Mesendoderm (in vitro differentiated cells): ENCODE results near the gene CSNK2A1.

Experiments
- DNase-seq: peaks from one replicate; pipeline ENCODE4 v3.0.0; 2013
- H2AK5ac ChIP-seq: 2 replicates; pipeline ENCODE4 v1.6.1; 2013; ENCODE audit warnings: low read length, inconsistent platforms
- H2BK120ac ChIP-seq: 2 replicates; pipeline ENCODE4 v1.6.1; 2013; ENCODE audit warnings: low read depth, mild to moderate bottlenecking, low read length, moderate library complexity, mixed read lengths
- H2BK15ac ChIP-seq: replicated peaks from 2 replicates; pipeline ENCODE4 v1.6.1; 2013; ENCODE audit warnings: low read depth, mild to moderate bottlenecking, moderate library complexity
- H2BK5ac ChIP-seq: 2 replicates; pipeline ENCODE4 v1.6.1; 2013; ENCODE audit warnings: low read length, inconsistent platforms
- H3K18ac ChIP-seq: 2 replicates; pipeline ENCODE4 v1.6.1; 2013; ENCODE audit warnings: mild to moderate bottlenecking, low read length, mixed read lengths
- H3K23ac ChIP-seq: one replicate; pipeline ENCODE4 v1.6.1; 2013; ENCODE audit warnings: low read length
- H3K27ac ChIP-seq: 2 replicates; pipeline ENCODE4 v1.5.1; 2013; ENCODE audit warnings: low read depth, mild to moderate bottlenecking, inconsistent platforms, low read length, moderate library complexity
- H3K27me3 ChIP-seq: 2 replicates; pipeline ENCODE4 v1.6.1; 2013; ENCODE audit warnings: low read length, control low read depth, mild to moderate bottlenecking, inconsistent platforms; ENCODE audit not compliant: insufficient read depth, poor library complexity
- H3K36me3 ChIP-seq: 2 replicates; pipeline ENCODE4 v1.6.1; 2013; ENCODE audit warnings: low read length, inconsistent platforms; ENCODE audit not compliant: control insufficient read depth, insufficient read depth
- H3K4ac ChIP-seq: one replicate; pipeline ENCODE4 v1.6.1; 2013; ENCODE audit warnings: low read depth, mild to moderate bottlenecking, low read length, moderate library complexity
- H3K4me1 ChIP-seq: 2 replicates; pipeline ENCODE4 v1.6.1; 2013; ENCODE audit warnings: low read depth, low read length, inconsistent platforms; ENCODE audit not compliant: control insufficient read depth
- H3K4me2 ChIP-seq: 2 replicates; pipeline ENCODE4 v1.6.1; 2013; ENCODE audit warnings: low read length
- H3K4me3 ChIP-seq: 2 replicates; pipeline ENCODE4 v1.5.1; 2013; ENCODE audit warnings: mild to moderate bottlenecking, low read length
- H3K56ac ChIP-seq: one replicate; pipeline ENCODE4 v1.6.1; 2013; ENCODE audit warnings: low read length
- H3K79me1 ChIP-seq: 2 replicates; pipeline ENCODE4 v1.6.1; 2013; ENCODE audit warnings: low read length, inconsistent platforms
- H3K79me2 ChIP-seq: 2 replicates; pipeline ENCODE4 v1.6.1; 2013; ENCODE audit warnings: mild to moderate bottlenecking, low read length; ENCODE audit not compliant: control insufficient read depth, insufficient read depth
- H3K9ac ChIP-seq: 2 replicates; pipeline ENCODE4 v1.6.1; 2013; ENCODE audit warnings: low read length, inconsistent platforms
- H4K5ac ChIP-seq: one replicate; pipeline ENCODE4 v1.6.1; 2013; ENCODE audit warnings: low read length
- H4K8ac ChIP-seq: one replicate; pipeline ENCODE4 v1.6.1; 2013; ENCODE audit warnings: low read depth, mild to moderate bottlenecking, control low read depth, low read length, moderate library complexity
- WGBS: extraction: QIAGEN DNeasy Blood & Tissue Kit; methylation state at CpG from one replicate; pipeline ENCODE4 v1.1.7; 2013; ENCODE audit warnings: low lambda C conversion rate, missing lambda C conversion rate; ENCODE audit not compliant: insufficient coverage; ENCODE audit errors: extremely low coverage; 5-methylcytosine and 5-hydroxymethylcytosine counted together

Gene CSNK2A1

DNA sequence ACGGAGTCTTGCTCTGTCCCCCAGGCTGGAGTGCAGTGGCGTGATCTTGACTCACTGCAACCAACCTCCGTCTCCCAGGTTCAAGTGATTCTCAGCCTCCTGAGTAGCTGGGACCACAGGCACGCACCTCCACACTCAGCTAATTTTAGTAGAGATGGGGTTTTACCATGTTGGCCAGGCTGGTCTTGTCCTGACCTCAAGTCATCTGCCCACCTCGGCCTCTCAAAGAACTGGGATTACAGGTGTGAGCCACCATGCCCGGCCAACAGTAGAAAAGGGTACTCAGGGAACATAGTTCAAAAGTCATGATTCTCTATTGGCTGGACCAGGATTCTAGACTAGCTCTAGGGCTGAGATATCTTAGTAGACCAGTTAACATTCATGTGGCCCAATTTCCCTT, 5.6 kb downstream of the CSNK2A1 start:
- Histone ChIP-seq H3K36me3 (no peaks in the 10 kb centered on the region), H3K4ac (no peak overlapping the region), H3K4me3 (no peak overlapping the region), H3K79me1 (no peaks in the 10 kb centered on the region), H3K4me2 (no peak overlapping the region), H2BK15ac (no peak overlapping the region), H3K56ac (no peak overlapping the region), H3K27me3 (no peaks in the 10 kb centered on the region), H3K18ac (no peak overlapping the region), H3K4me1 (peaks cover 4% of the 10 kb centered on the region), H3K9ac (no peak overlapping the region), H4K5ac (no peak overlapping the region), H2BK5ac (no peak overlapping the region), H2BK120ac (no peak overlapping the region), H2AK5ac (no peak overlapping the region), H3K23ac (no peak overlapping the region), H4K8ac (no peak overlapping the region), H3K27ac (no peak overlapping the region), H3K79me2 (peaks cover 97% of the 10 kb centered on the region)
- DNase-seq, result no peak
- no CpG with 5 or more reads among the region's 6 CpGs for WGBS

GRCh38 chr20:536426-537010, 7.1 kb downstream of the CSNK2A1 start:
- no peak overlapping the region for H3K4me2 ChIP-seq
- H3K4me1 ChIP-seq, result peaks cover 2% of the 10 kb centered on the region
- H4K5ac ChIP-seq, result no peak overlapping the region
- H3K23ac ChIP-seq, result no peak overlapping the region
- no peak overlapping the region for H2BK120ac ChIP-seq
- H3K4ac ChIP-seq, result no peak overlapping the region
- H3K9ac ChIP-seq, result no peak overlapping the region
- H3K27me3 ChIP-seq, result no peaks in the 10 kb centered on the region
- no peak overlapping the region for H3K56ac ChIP-seq
- H3K18ac ChIP-seq, result no peak overlapping the region
- H3K27ac ChIP-seq, result no peak overlapping the region
- no peak overlapping the region for H2BK5ac ChIP-seq
- H3K36me3 ChIP-seq, result no peaks in the 10 kb centered on the region
- DNase-seq, result no peak
- 100% methylated on average over 1 of the region's 7 CpGs for WGBS
- no peaks in the 10 kb centered on the region for H3K79me1 ChIP-seq
- no peak overlapping the region for H3K4me3 ChIP-seq
- no peak overlapping the region for H2BK15ac ChIP-seq
- H4K8ac ChIP-seq, result no peak overlapping the region
- H3K79me2 ChIP-seq, result peaks cover 96% of the 10 kb centered on the region
- H2AK5ac ChIP-seq, result no peak overlapping the region

DNA sequence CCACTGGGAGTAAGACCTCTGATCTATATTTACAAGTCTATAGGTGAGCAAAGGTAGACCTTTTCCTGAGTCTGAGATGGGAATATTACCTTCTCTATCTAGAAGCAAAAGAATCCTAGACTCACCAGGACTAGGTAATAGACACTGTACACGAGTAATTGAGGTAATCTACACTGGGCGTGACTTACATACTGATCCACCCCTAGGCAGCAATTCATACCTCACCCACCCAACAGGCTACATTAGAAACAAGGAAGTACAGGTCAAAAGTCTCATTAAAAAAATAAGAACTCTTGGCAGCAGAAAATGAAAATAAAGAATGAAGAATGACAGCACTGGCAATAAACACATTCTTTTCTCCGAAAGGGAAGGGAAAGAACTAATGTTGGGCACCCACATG, 7.6 kb downstream of the CSNK2A1 start:
- no peak overlapping the region for H2AK5ac ChIP-seq
- no peaks in the 10 kb centered on the region for H3K36me3 ChIP-seq
- no peak overlapping the region for H2BK15ac ChIP-seq
- peaks cover 2% of the 10 kb centered on the region for H3K4me1 ChIP-seq
- no peak overlapping the region for H2BK120ac ChIP-seq
- H3K4me2 ChIP-seq, result no peak overlapping the region
- H3K9ac ChIP-seq, result no peak overlapping the region
- no peak overlapping the region for H4K5ac ChIP-seq
- no peak overlapping the region for H4K8ac ChIP-seq
- peaks cover 95% of the 10 kb centered on the region for H3K79me2 ChIP-seq
- no peak overlapping the region for H3K4me3 ChIP-seq
- no peak overlapping the region for H3K23ac ChIP-seq
- no peak overlapping the region for H3K4ac ChIP-seq
- H3K27ac ChIP-seq, result no peak overlapping the region
- H3K79me1 ChIP-seq, result no peaks in the 10 kb centered on the region
- no peak overlapping the region for H2BK5ac ChIP-seq
- no peaks in the 10 kb centered on the region for H3K27me3 ChIP-seq
- DNase-seq, result no peak
- no peak overlapping the region for H3K56ac ChIP-seq
- WGBS, result no CpG with 5 or more reads among the region's 3 CpGs
- no peak overlapping the region for H3K18ac ChIP-seq

DNA sequence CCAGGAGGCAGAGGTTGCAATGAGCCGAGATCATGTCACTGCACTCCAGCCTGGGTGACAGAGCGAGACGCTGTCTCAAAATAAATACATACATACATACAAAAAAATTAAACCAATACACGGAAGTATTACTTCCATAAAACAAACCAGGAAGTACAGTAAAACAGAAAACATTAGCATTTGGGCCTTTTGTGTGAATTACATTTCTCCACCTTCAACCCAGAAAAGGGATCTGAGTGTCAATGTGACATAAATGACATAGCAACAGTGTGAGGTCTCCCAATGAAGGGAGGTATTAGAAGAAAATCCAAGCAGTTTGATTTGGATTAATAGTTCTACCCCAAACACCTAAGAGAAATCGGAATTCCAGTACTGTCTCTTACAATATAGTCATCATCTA, 10.1 kb downstream of the CSNK2A1 start:
- DNase-seq, result no peak
- no peak overlapping the region for H3K9ac ChIP-seq
- peaks cover 95% of the 10 kb centered on the region for H3K79me2 ChIP-seq
- H3K4me2 ChIP-seq, result no peak overlapping the region
- no peaks in the 10 kb centered on the region for H3K27me3 ChIP-seq
- no peak overlapping the region for H3K4me3 ChIP-seq
- no peak overlapping the region for H3K23ac ChIP-seq
- no peak overlapping the region for H2BK120ac ChIP-seq
- no peak overlapping the region for H4K5ac ChIP-seq
- no peaks in the 10 kb centered on the region for H3K36me3 ChIP-seq
- no peak overlapping the region for H3K27ac ChIP-seq
- H3K79me1 ChIP-seq, result peaks cover 4% of the 10 kb centered on the region
- H3K4me1 ChIP-seq, result no peaks in the 10 kb centered on the region
- H3K4ac ChIP-seq, result no peak overlapping the region
- no peak overlapping the region for H2BK5ac ChIP-seq
- H2BK15ac ChIP-seq, result no peak overlapping the region
- no peak overlapping the region for H3K18ac ChIP-seq
- H2AK5ac ChIP-seq, result no peak overlapping the region
- H3K56ac ChIP-seq, result no peak overlapping the region
- H4K8ac ChIP-seq, result no peak overlapping the region
- no CpG with 5 or more reads among the region's 5 CpGs for WGBS

DNA sequence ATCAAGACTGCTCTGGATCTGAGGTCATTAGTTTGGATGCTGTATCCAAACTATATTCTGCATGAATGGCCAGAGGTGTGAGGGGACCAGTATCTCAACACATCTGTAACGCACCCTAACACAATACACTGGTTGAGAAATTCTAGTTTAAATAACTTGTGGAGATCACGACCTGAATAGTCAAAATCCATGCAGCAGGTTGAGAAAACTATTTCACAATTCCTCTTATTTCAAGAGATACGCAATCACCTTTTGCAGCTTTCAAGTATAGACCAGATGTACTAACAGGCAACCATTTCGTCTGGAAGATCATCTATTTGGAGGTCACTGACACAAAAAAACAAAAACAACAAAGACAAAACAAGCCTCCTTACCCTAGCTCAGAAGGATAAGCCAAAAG, 11.1 kb downstream of the CSNK2A1 start:
- no peak for DNase-seq
- Histone ChIP-seq H3K79me2 (peaks cover 95% of the 10 kb centered on the region), H2AK5ac (no peak overlapping the region), H4K5ac (no peak overlapping the region), H3K4ac (no peak overlapping the region), H3K27ac (no peak overlapping the region), H2BK15ac (no peak overlapping the region), H3K27me3 (no peaks in the 10 kb centered on the region), H3K23ac (no peak overlapping the region), H3K36me3 (no peaks in the 10 kb centered on the region), H3K9ac (no peak overlapping the region), H2BK5ac (no peak overlapping the region), H3K4me1 (no peaks in the 10 kb centered on the region), H3K79me1 (peaks cover 9% of the 10 kb centered on the region), H3K4me3 (no peak overlapping the region), H2BK120ac (no peak overlapping the region), H3K18ac (no peak overlapping the region), H3K56ac (no peak overlapping the region), H3K4me2 (no peak overlapping the region), H4K8ac (no peak overlapping the region)
- WGBS, result no CpG with 5 or more reads among the region's 4 CpGs

- DNase-seq, result no peak
Measured at GRCh38 chr20:531608-532007, 12.0 kb downstream of the CSNK2A1 start.

More at GRCh38 chr20:531608-532007, 12.0 kb downstream of the CSNK2A1 start:
- Histone ChIP-seq H3K18ac (no peak overlapping the region), H3K4me1 (no peaks in the 10 kb centered on the region), H3K56ac (no peak overlapping the region), H3K79me2 (peaks cover 95% of the 10 kb centered on the region), H2AK5ac (no peak overlapping the region), H2BK15ac (no peak overlapping the region), H4K5ac (no peak overlapping the region), H3K4ac (no peak overlapping the region), H3K27ac (no peak overlapping the region), H3K4me2 (no peak overlapping the region), H4K8ac (no peak overlapping the region), H3K4me3 (no peak overlapping the region), H3K9ac (no peak overlapping the region), H2BK120ac (no peak overlapping the region), H3K27me3 (no peaks in the 10 kb centered on the region), H3K23ac (no peak overlapping the region), H3K36me3 (no peaks in the 10 kb centered on the region), H3K79me1 (peaks cover 11% of the 10 kb centered on the region), H2BK5ac (no peak overlapping the region)
